Activated CD4-positive, alpha-beta T cell treated with anti-CD3 and anti-CD28 coated beads, Interleukin-2, Interleukin-4, amounts not matched to agents 100 ng/mL and 50 ng/mL, durations not matched to agents 16 hours and 8 hours (primary cell): ENCODE measurements around the gene RARS1.

Experiments
- DNase-seq: peaks from one replicate; pipeline ENCODE4 v3.0.0-alpha.2; 2020; ENCODE audit warnings: low spot score

Gene RARS1

GRCh38 chr5:168486136-168486879, at the start of gene RARS1:
RARS1 (plus strand) TSS chr5:168486471; CDS start chr5:168486499, 28 bp downstream.
- DNase-seq: peak; percentile 93

- DNase-seq: no peak
Observed at GRCh38 chr5:168438349-168438748, 47.9 kb upstream of the RARS1 start.

- no peak for DNase-seq
Observed at GRCh38 chr5:168443533-168443932, 42.7 kb upstream of the RARS1 start.

GRCh38 chr5:168443950-168444700, 42.1 kb upstream of the RARS1 start:
- DNase-seq: no peak

GRCh38 chr5:168446983-168447619, 39.2 kb upstream of the RARS1 start:
- DNase-seq: no peak

- no peak for DNase-seq
Observed at GRCh38 chr5:168447808-168448207, 38.5 kb upstream of the RARS1 start.

GRCh38 chr5:168449166-168449565, 37.1 kb upstream of the RARS1 start:
- DNase-seq: no peak

- no peak for DNase-seq
Observed at GRCh38 chr5:168451565-168451964, 34.7 kb upstream of the RARS1 start.

- no peak for DNase-seq
Observed at GRCh38 chr5:168455201-168455600, 31.1 kb upstream of the RARS1 start.

- DNase-seq: no peak
Observed at GRCh38 chr5:168457542-168457941, 28.7 kb upstream of the RARS1 start.

GRCh38 chr5:168460606-168461005, 25.7 kb upstream of the RARS1 start:
- DNase-seq: no peak

- no peak for DNase-seq
Observed at GRCh38 chr5:168463081-168463480, 23.2 kb upstream of the RARS1 start.

GRCh38 chr5:168464214-168464613, 22.1 kb upstream of the RARS1 start:
- DNase-seq: no peak

- no peak for DNase-seq
Observed at GRCh38 chr5:168464641-168465040, 21.6 kb upstream of the RARS1 start.

- no peak for DNase-seq
Observed at GRCh38 chr5:168467755-168468330, 18.4 kb upstream of the RARS1 start.

GRCh38 chr5:168468836-168469235, 17.4 kb upstream of the RARS1 start:
- DNase-seq: no peak

GRCh38 chr5:168469816-168470215, 16.5 kb upstream of the RARS1 start:
- no peak for DNase-seq

- DNase-seq: no peak
Observed at GRCh38 chr5:168471785-168472184, 14.5 kb upstream of the RARS1 start.

- no peak for DNase-seq
Observed at GRCh38 chr5:168472329-168472728, 13.9 kb upstream of the RARS1 start.

- no peak for DNase-seq
Observed at GRCh38 chr5:168474319-168474718, 12.0 kb upstream of the RARS1 start.

- DNase-seq: no peak
Observed at GRCh38 chr5:168477060-168477459, 9.2 kb upstream of the RARS1 start.

- no peak for DNase-seq
Observed at GRCh38 chr5:168479166-168479565, 7.1 kb upstream of the RARS1 start.

GRCh38 chr5:168480601-168481000, 5.7 kb upstream of the RARS1 start:
- DNase-seq: no peak
